IPS DF 6.9 (cell line): Measurements from ENCODE around the gene CWH43.
"Not testable (repeated sequence)": the region's sequence is repeated elsewhere in the genome, so short reads cannot be mapped to it uniquely, and the experiment has no call there.

Experiments
- DNase-seq: peaks from one replicate; pipeline ENCODE4 v3.0.0-alpha.2; 2013; ENCODE audit warnings: low read depth, low spot score
- H3K27ac ChIP-seq: one replicate; pipeline ENCODE4 v1.5.1; 2013; ENCODE audit warnings: low read length, control low read depth
- H3K27me3 ChIP-seq: 2 replicates; pipeline ENCODE4 v1.6.1; 2013; ENCODE audit warnings: mild to moderate bottlenecking, low read length; ENCODE audit not compliant: control insufficient read depth, insufficient read depth
- H3K36me3 ChIP-seq: 2 replicates; pipeline ENCODE4 v1.6.1; 2013; ENCODE audit warnings: low read length; ENCODE audit not compliant: control insufficient read depth, insufficient read depth
- H3K4me1 ChIP-seq: 2 replicates; pipeline ENCODE4 v1.6.1; 2013; ENCODE audit warnings: low read length; ENCODE audit not compliant: control insufficient read depth, insufficient read depth
- H3K4me3 ChIP-seq: 2 replicates; pipeline ENCODE4 v1.5.1; 2013; ENCODE audit warnings: mild to moderate bottlenecking, low read length
- H3K9me3 ChIP-seq: 2 replicates; pipeline ENCODE4 v1.6.1; 2013; ENCODE audit warnings: low read length, inconsistent platforms; ENCODE audit not compliant: control insufficient read depth, insufficient read depth
- WGBS: extraction: QIAGEN DNeasy Blood & Tissue Kit; methylation state at CpG from one replicate; pipeline ENCODE4 v1.1.7; 2013; ENCODE audit warnings: mixed read lengths, missing lambda C conversion rate; ENCODE audit not compliant: insufficient read length, insufficient coverage; 5-methylcytosine and 5-hydroxymethylcytosine counted together

The CWH43 gene

GRCh38 chr4:48970471-48970921, 15.6 kb upstream of the CWH43 start:
- Histone ChIP-seq H3K9me3 (no peaks in the 10 kb centered on the region), H3K27ac (no peak overlapping the region), H3K36me3 (no peaks in the 10 kb centered on the region), H3K27me3 (no peaks in the 10 kb centered on the region), H3K4me1 (no peaks in the 10 kb centered on the region), H3K4me3 (no peak overlapping the region)
- WGBS: no CpG with 5 or more reads among the region's 3 CpGs
- no peak for DNase-seq

- H3K9me3 ChIP-seq: no peaks in the 10 kb centered on the region
- no peak overlapping the region for H3K27ac ChIP-seq
- no peaks in the 10 kb centered on the region for H3K4me1 ChIP-seq
- no peak for DNase-seq
- H3K27me3 ChIP-seq: no peaks in the 10 kb centered on the region
- H3K4me3 ChIP-seq: no peak overlapping the region
- WGBS: no CpG with 5 or more reads among the region's 2 CpGs
- no peaks in the 10 kb centered on the region for H3K36me3 ChIP-seq
Observed at GRCh38 chr4:48974979-48975640, 11.0 kb upstream of the CWH43 start.

- Histone ChIP-seq H3K4me1 (no peaks in the 10 kb centered on the region), H3K9me3 (no peaks in the 10 kb centered on the region), H3K4me3 (no peak overlapping the region), H3K27me3 (no peaks in the 10 kb centered on the region), H3K36me3 (no peaks in the 10 kb centered on the region), H3K27ac (no peak overlapping the region)
- no peak for DNase-seq
- no CpG with 5 or more reads among the region's 4 CpGs for WGBS
Observed at GRCh38 chr4:48976041-48976440, 10.0 kb upstream of the CWH43 start.

GRCh38 chr4:48979914-48980579, 6.0 kb upstream of the CWH43 start:
- no peaks in the 10 kb centered on the region for H3K9me3 ChIP-seq
- no peak overlapping the region for H3K27ac ChIP-seq
- no peaks in the 10 kb centered on the region for H3K36me3 ChIP-seq
- H3K4me3 ChIP-seq: no peak overlapping the region
- DNase-seq: no peak
- H3K4me1 ChIP-seq: no peaks in the 10 kb centered on the region
- H3K27me3 ChIP-seq: peaks cover under 1% of the 10 kb centered on the region
- no CpG with 5 or more reads among the region's 6 CpGs for WGBS

GRCh38 chr4:48984005-48984404, 2.1 kb upstream of the CWH43 start:
- WGBS: no CpG with 5 or more reads among the region's 2 CpGs
- H3K9me3 ChIP-seq: not testable (repeated sequence)

GRCh38 chr4:48985602-48985975, 486 bp upstream of the CWH43 start:
- H3K27me3 ChIP-seq: peaks cover 16% of the 10 kb centered on the region
- no CpG with 5 or more reads among the region's 18 CpGs for WGBS
- no peaks in the 10 kb centered on the region for H3K36me3 ChIP-seq
- H3K27ac ChIP-seq: no peak overlapping the region
- peak overlapping the region; percentile 35; the same call in 1 of the 2 replicates for H3K4me3 ChIP-seq
- no peaks in the 10 kb centered on the region for H3K9me3 ChIP-seq
- H3K4me1 ChIP-seq: no peaks in the 10 kb centered on the region
- DNase-seq: no peak

More at GRCh38 chr4:48984005-48984404, 2.1 kb upstream of the CWH43 start:
- not testable (repeated sequence) for H3K4me3 ChIP-seq, H3K36me3 ChIP-seq, DNase-seq, H3K4me1 ChIP-seq, H3K27ac ChIP-seq
- H3K27me3 ChIP-seq: peaks cover 16% of the 10 kb centered on the region

GRCh38 chr4:48986654-48987164, 634 bp downstream of the CWH43 start:
- Histone ChIP-seq H3K27me3 (peaks cover 16% of the 10 kb centered on the region), H3K36me3 (no peaks in the 10 kb centered on the region), H3K4me3 (no peak overlapping the region), H3K4me1 (no peaks in the 10 kb centered on the region), H3K27ac (no peak overlapping the region), H3K9me3 (no peaks in the 10 kb centered on the region; the same call in 1 of the 2 replicates)
- WGBS: no CpG with 5 or more reads among the region's 27 CpGs
- DNase-seq: no peak

GRCh38 chr4:48989461-48990203, 3.6 kb downstream of the CWH43 start:
- Histone ChIP-seq H3K36me3 (no peaks in the 10 kb centered on the region), H3K27ac (no peak overlapping the region), H3K27me3 (peaks cover 16% of the 10 kb centered on the region), H3K4me1 (no peaks in the 10 kb centered on the region), H3K4me3 (no peak overlapping the region), H3K9me3 (peaks cover under 1% of the 10 kb centered on the region)
- no CpG with 5 or more reads among the region's 5 CpGs for WGBS
- DNase-seq: no peak

- H3K27ac ChIP-seq: no peak overlapping the region
- DNase-seq: no peak
- peaks cover 13% of the 10 kb centered on the region for H3K27me3 ChIP-seq
- H3K36me3 ChIP-seq: no peaks in the 10 kb centered on the region
- no CpG with 5 or more reads among the region's 3 CpGs for WGBS
- H3K9me3 ChIP-seq: peaks cover 4% of the 10 kb centered on the region
- H3K4me1 ChIP-seq: no peaks in the 10 kb centered on the region
- H3K4me3 ChIP-seq: no peak overlapping the region
Observed at GRCh38 chr4:48991357-48991756, 5.3 kb downstream of the CWH43 start.

GRCh38 chr4:48997962-48998361, 11.9 kb downstream of the CWH43 start:
- H3K27me3 ChIP-seq: no peaks in the 10 kb centered on the region
- no peaks in the 10 kb centered on the region for H3K36me3 ChIP-seq
- peaks cover 6% of the 10 kb centered on the region for H3K9me3 ChIP-seq
- no peak overlapping the region for H3K4me3 ChIP-seq
- no CpG with 5 or more reads among the region's 3 CpGs for WGBS
- H3K27ac ChIP-seq: no peak overlapping the region
- H3K4me1 ChIP-seq: no peaks in the 10 kb centered on the region
- DNase-seq: no peak
